ENCODE results near the gene DMRTC2.

GRCh38 chr19:41897820-41898219 lies 53.0 kb downstream of the DMRTC2 start:
- no peak for TF ChIP-seq CTCF (IDR thresholded peaks at IDR 0.05)
- TF ChIP-seq ATF2 (CRISPR knock-in tag; IDR thresholded peaks at IDR 0.05; ENCODE audit: borderline replicate concordance, low read depth) = no peak
- no peak for TF ChIP-seq TEAD4 (CRISPR knock-in tag; IDR thresholded peaks at IDR 0.05)
